GM06990 (cell line): ENCODE results near the gene TBC1D13.

ENCODE experiments used
- DNase-seq: peaks from one replicate; pipeline ENCODE4 v3.0.0-alpha.2; 2011; ENCODE audit not compliant: insufficient read length; ENCODE audit errors: extremely low read depth
- H3K27me3 ChIP-seq: replicated peaks from 2 replicates; pipeline ENCODE4 v1.6.0; 2011; ENCODE audit warnings: low read length; ENCODE audit not compliant: control insufficient read depth, insufficient read depth
- H3K36me3 ChIP-seq: 2 replicates; pipeline ENCODE4 v1.5.1; 2011; ENCODE audit warnings: low read length; ENCODE audit not compliant: control insufficient read depth, insufficient read depth
- H3K4me3 ChIP-seq: replicated peaks from 2 replicates; pipeline ENCODE4 v1.5.1; 2011; ENCODE audit warnings: low read depth, mild to moderate bottlenecking, control low read depth, low read length
- TF ChIP-seq, protein P1 (sequence below): IDR thresholded peaks from 2 replicates; pipeline ENCODE4 v1.5.1; 2011; ENCODE audit warnings: low read length, control low read depth, mild to moderate bottlenecking, inconsistent platforms; ENCODE audit not compliant: insufficient read depth, poor library complexity, severe bottlenecking

Gene TBC1D13

DNA sequence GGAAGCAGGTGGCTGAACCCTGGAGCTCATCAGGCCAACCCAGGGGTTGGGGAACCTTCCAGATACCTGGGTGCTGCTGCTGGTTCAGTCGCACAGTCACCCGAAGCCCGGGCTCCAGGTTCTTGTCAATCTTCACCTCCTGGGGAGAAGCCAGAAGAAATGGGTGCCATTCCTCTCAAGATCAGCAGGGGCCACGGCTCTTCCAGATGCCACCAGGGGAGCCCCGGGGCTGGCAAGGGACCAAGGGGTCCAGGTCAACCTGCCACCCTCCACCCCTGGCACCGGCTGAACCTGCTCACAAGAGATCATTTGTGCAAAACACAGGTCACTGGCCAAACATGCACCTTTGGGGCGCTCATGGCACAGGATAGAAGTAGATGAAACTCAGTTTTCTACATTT lies 37.9 kb downstream of the TBC1D13 start:
- TF ChIP-seq, protein P1, sequence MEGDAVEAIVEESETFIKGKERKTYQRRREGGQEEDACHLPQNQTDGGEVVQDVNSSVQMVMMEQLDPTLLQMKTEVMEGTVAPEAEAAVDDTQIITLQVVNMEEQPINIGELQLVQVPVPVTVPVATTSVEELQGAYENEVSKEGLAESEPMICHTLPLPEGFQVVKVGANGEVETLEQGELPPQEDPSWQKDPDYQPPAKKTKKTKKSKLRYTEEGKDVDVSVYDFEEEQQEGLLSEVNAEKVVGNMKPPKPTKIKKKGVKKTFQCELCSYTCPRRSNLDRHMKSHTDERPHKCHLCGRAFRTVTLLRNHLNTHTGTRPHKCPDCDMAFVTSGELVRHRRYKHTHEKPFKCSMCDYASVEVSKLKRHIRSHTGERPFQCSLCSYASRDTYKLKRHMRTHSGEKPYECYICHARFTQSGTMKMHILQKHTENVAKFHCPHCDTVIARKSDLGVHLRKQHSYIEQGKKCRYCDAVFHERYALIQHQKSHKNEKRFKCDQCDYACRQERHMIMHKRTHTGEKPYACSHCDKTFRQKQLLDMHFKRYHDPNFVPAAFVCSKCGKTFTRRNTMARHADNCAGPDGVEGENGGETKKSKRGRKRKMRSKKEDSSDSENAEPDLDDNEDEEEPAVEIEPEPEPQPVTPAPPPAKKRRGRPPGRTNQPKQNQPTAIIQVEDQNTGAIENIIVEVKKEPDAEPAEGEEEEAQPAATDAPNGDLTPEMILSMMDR, result no peak
- Histone ChIP-seq H3K36me3 (peaks cover 37% of the 10 kb centered on the region), H3K27me3 (no peaks in the 10 kb centered on the region), H3K4me3 (no peak overlapping the region)
- DNase-seq, result no peak

DNA sequence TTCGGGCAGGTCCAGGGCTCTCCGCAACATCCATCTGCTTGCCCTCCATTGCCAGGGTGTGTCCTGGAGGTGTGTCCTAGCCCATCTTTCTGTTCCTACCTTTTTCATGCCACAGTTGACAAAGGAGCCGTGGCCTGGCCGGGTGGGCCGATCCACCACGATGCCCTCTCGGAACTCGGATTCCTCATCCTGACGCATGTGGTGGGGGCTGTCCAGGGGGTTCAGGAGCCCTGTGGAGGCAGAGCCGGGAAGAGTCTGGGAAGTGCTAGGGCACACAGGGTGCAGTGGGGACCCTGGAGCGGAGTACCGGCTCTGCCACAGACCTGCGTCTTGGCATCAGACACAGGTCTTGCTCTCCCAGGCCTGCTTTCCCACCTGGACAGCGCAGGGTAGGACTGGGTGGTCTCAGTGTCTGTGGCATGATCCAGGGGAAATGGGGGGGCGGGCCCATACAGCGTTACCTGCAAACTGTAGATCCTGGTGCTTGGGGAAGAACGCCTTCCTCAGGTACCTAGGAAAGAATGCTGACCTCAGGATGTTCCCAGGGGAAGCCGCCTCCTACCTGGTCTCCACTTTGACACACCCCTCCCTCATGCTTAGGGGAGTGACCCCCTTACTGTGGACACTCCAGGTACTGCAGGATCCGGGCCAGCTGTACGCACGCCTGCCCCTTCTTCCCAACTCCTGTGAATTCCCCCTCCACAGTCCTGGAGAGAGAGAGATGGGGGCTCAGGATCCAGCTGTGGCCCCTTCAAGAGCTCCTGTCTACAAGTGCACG lies 39.1 kb downstream of the TBC1D13 start:
- no peak for DNase-seq
- Histone ChIP-seq H3K27me3 (no peaks in the 10 kb centered on the region), H3K36me3 (peaks cover 37% of the 10 kb centered on the region), H3K4me3 (no peak overlapping the region)
- TF ChIP-seq, protein P1, result no peak

DNA sequence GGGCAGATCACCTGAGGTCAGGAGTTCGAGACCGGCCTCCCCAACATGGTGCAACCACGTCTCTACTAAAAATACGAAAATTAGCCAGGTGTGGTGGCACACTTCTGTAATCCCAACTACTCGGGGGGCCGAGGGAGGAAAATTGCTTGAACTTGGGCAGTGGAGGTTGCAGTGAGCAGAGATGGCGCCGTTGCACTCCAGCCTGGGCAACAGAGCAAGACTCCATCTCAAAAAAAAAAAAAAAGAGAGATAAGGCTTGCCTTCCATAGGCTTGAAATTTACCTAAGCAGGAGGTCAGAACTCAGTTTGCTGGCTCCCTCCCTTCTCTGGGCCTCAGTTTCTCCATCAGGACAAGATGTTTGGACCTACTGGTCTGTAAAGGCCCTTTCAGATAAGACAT lies 41.2 kb downstream of the TBC1D13 start:
- Histone ChIP-seq H3K27me3 (no peaks in the 10 kb centered on the region), H3K4me3 (peak overlapping the region; percentile 80), H3K36me3 (peaks cover 24% of the 10 kb centered on the region)
- TF ChIP-seq, protein P1, result no peak
- DNase-seq, result no peak

DNA sequence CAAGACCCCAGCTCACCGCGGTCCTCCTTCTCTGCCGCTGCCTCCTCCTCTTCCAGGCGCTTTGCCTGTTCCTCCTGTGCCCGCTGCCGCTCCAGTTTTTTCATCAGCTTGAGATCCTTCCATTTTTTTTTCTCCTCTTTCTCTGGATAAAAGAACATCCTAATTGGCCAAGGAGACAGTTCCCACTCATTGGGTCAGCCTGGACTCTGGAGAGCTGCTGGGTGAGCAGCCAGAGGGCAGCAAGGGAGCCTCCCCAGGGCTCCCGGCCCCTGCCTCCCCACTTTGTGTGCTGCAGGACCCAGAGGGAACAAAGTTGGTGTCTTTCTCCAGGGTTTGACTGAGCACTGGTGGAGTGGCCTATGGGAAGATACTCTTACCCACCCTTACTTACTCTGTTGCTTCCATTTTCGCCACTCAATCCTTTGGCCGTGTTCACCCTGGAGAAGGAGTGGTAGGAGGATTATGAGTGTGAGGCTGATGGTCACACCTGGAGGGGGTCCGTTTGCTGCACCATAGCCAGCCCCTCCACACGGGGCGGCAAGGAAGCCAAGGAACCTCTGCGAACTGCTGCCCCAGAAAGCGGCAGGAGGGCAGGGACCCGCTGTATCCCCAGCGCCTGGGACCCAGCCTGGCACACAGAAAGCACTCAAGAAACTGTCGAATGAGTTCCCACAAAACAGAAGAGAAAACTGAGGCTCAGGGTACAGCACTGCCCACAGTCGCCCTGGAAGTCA lies 41.8 kb downstream of the TBC1D13 start:
- Histone ChIP-seq H3K36me3 (peaks cover 20% of the 10 kb centered on the region), H3K4me3 (peak overlapping the region; percentile 80), H3K27me3 (no peaks in the 10 kb centered on the region)
- no peak for DNase-seq
- TF ChIP-seq, protein P1, result no peak

DNA sequence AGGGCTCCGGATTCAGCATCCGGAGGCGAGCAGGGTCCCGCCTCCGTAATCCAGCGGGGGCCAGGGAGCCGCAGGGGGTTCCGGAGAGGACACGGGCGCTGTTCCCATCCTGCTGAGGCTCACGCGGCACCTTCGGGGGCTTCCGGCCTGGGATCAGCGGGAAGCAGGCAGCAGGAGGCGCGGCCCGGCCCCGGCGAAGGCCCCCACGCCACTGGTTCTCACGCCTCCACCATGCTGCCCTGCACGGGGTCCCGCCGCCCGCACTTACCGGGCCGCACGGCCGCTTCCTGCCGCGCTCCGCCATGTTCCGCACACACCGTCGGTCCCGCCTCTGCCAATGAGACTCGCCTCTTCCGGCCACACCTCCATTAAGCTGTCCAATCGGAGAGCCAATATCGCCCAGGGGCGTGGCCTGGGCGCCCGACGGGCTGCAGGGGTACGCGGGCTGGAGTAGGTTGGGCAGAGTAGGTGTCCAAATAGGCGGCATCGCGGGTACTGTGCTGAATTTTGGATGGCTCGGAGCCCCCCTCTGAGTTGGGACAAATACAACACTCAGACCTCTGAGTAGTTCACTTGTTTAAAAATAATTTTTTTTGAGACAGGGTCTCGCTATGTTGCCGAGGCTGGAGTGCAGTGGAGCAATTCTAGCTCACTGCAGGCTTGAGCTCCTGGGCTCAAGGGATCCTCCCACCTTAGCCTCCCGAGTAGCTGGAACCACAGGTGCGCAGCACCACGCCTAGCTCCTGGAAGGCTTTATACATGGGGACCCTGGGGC lies 42.6 kb downstream of the TBC1D13 start, which contains the start of gene SPOUT1:
TSS of gene SPOUT1 (minus strand) at position 318 of the 775 bp plus-strand sequence. CDS start at position 304, 14 bp downstream.
- peaks cover 12% of the 10 kb centered on the region for H3K36me3 ChIP-seq
- TF ChIP-seq, protein P1, result no peak

More for the DNA sequence above, 42.6 kb downstream of the TBC1D13 start, which contains the start of gene SPOUT1:
- H3K4me3 ChIP-seq, result peak within 1 kb of the TSS; percentile 80
- DNase-seq, result peak; percentile 94
- no peaks in the 10 kb centered on the region for H3K27me3 ChIP-seq
